Measurements from ENCODE around the gene CCNH.

DNA sequence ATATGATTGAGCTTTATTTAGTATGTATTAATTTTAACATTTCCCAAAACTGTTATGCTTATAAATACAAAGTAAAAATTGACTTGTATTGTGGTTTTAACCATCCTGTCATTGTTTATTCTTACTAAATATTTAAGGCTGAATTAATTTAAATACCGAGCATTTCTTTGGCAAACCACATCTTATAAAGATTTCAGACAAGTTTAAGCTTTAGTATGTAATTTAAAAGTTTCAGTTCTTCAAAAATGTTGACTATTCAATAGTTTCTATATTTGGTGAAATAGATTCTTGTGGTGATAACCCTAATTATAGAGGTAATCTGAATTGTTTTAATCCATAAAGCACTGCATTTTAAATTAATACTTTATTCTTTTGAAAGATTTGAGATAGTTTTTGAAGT is 65.5 kb downstream of the CCNH start:
- TF ChIP-seq CTCF (IDR thresholded peaks at IDR 0.05; ENCODE audit: borderline replicate concordance, extremely low read depth, low read length, poor library complexity, severe bottlenecking) (no peak), EZH2 (IDR thresholded peaks at IDR 0.05; ENCODE audit: borderline replicate concordance, low read depth, low read length, severe bottlenecking) (no peak)

Data from DND-41 (cell line).